ENCODE measurements around the gene TTF2.
"Not testable (repeated sequence)": the region's sequence is repeated elsewhere in the genome, so short reads cannot be mapped to it uniquely, and the experiment has no call there.

Gene TTF2

DNA sequence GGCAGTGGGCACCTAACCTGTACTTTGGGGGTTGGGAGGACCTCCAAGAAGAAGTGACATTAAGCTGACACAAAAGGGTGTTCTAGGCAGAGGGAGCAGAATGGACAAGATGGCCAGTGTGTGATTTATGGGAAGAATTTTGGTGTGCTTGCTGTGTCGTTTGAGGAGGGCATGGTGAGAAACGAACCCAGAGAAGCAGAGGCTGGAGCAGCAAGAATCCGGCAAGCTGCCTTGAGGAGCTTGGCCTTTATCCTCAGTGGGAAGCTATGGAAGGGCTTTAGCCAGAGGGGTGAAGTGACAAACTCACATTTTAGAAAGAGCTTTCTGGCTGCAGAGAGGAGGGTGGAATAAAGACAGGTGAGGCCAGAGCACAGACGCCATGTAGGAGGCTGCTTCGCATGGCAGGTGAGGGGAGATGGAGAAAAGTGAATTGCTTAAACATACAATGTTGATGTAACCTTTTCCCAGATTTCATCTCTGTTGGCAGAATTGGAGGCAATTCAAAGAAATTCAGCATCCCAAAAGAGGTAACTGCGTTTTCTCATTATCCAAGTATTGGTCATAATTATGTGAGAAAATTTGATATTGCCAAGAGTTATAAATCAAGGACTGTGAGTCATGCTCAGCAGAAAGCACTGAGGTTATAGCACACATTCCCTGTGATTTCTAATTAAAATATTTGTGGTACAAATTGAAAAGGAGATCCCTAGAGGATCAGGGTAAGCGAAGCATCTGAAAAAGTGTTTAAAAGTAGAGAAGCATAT is 34.9 kb downstream of the TTF2 start:
- DNase-seq, result no peak

DNA sequence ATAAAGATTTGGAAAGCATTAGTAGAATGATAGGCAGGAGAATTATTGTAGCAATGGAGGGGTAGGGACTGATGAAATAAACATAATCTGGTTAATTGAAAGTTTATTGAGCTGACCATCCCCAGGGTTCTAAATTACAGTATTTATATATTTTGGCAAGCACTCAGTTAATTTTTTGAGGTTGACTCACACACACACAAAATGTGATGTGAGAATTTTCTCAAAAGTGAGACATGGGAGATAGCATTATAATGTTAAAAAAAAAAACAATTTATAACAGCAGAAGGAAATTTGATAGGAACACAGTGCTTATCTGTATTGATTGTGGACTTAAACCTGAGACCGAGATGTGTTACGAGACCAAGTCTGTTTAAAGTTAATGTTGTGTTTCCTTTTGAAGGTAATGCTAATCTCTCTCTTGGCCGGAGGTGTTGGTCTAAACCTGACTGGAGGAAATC is 36.9 kb downstream of the TTF2 start:
- no peak for DNase-seq

DNA sequence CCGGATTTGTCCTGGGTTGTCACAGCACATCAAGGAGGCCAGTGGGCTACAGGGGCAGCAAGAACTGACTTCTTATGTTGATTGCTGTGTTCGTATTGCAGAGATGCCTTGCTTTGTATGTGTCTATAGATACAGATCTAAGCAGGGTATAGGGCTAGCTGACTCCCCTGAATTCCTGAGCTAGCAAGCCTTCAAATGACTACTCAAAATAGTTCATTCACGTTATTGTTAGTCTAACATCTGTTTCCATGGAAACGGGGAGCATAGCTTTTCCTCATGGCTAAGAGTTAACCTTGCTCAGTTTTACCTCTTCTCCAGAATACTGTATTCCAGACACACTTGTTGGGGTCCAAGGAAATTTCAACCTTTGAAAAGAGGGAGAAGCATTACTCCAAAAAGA is 37.3 kb downstream of the TTF2 start:
- DNase-seq, result no peak

DNA sequence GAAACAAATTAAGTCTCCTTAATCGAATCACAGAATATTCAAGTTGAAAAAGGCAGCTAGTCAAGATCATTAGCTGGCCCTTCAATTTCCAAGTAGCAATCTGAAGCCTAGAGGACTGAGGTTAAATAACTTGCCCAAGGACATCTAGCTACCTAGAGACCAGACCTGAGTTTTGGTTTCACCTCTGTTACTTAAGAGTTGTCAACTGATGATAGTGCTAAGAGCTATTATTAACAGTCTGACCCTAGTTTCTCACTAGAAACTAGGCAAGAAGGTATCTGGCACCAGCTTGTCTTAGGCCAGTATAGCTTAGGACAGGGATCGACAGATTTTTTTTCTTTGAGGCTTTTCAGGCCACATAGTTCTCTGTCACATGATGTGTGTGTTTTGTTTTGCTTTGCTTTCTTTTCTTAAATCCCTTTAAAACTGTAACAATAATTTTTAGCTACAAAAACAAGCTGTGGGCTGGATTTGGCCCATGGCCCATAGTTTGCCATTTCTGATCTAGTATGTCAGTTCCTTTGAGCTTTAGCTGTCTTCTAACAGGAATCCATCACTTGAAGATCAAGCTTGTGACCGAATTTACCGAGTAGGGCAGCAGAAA is 38.3 kb downstream of the TTF2 start:
- DNase-seq, result no peak

DNA sequence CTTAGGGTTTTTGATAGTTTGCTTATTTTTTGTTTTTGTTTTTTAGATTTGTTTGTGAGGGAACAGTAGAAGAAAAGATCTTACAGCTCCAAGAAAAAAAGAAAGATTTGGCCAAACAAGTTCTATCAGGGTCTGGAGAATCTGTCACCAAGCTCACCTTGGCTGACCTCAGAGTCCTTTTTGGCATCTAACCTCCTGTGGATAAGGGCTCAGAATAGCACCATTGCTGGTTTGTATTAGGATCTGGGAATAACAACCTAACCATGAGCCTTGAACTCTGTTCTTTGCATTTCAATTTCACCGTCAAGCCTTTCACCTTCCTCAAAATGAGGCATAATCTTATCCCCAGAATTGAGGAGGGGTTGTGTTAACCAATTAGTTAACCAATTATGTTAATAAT is 41.2 kb downstream of the TTF2 start:
- DNase-seq, result no peak

DNA sequence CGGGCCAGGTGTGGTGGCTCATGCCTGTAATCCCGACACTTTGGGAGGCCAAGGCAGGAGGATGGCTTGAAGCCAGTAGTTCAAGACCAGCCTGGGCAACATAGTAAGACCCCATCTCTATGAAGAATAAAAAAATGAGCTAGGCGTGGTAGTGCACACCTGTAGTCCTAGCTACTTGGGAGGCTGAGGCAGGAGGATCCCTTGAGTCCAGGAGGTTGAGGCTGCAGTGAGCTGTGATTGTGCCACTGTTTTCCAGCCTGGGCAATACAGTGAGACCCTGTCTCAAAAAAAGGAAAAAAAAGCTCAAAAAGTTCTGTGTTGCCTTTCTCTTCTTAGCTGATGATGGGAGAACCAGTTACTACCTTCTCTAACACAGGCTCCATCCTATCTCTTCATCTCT is 41.7 kb downstream of the TTF2 start:
- not testable (repeated sequence) for DNase-seq

DNA sequence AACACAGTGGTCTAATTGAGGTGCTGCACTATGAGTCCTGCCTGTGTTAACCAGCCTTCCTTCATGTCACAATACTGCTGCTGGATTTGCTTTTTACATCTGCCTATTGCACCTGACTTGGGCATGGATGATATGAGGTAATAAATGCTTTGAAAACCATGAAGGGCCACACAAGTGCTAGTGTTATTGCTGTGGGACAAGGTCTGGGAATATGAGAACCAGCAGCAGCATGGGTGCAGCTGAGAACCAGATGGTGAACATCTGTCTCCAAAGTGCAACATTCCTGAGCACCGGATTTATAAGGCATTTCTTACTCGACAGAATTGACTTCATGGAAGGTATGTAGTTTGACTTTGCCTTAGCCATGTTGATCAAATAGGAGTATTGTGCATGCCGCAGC is 44.9 kb downstream of the TTF2 start:
- DNase-seq, result no peak

DNA sequence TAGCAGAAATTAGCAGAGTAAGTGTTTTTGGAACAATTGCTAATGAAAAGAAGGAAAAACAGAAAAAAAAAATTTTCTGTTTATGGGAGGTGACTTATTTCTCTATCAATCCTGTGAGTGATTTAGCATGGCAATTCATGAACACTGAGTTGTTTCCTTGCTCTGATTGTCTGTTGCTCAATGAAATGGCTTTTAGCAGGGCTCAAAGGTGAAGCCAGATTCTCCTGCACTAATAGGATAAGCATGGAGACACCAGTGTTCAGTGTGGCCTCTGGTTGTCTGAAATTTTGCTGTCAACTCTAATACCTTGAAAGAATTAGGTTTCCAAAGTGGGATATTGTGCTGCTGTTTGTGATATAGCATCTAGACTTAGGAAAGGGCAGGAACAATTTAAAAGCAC is 45.6 kb downstream of the TTF2 start:
- no peak for DNase-seq

DNA sequence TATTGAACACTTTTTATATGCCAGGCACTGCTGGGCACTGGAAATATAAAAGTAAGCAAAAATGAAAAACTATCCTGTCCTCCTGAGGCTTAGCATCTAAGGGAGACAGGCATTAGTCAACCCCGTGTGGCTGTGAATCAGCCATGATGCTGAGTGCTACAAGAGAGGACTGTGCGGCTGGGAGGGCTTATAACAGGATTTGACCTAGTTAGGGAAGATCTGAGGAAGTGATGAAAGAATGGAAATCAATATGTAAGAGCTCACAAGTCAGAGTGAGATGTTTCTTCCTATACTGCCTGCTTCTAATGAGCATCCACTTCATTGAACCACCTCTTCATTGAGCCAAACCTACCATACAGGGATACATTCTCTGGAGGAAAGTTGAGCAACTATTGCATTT is 46.4 kb downstream of the TTF2 start:
- no peak for DNase-seq

DNA sequence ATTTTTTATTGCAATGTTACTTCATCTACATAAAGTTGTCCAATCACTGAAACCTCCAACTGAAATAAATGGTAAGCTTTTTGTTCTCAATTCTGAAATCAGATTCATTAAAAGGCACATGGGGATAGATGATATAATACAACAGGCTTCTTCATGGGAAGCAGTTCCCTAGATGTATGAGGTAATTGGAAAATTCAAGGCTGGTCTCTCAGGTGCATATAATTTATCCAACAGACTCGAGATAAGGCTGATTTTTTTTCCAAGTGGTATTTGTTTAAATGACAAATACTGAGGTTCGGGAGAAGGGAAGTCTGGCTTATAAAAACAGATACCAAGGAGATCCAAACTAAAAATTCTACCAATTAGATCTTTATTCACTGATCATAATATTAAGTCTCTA is 47.2 kb downstream of the TTF2 start:
- DNase-seq, result no peak

DNA sequence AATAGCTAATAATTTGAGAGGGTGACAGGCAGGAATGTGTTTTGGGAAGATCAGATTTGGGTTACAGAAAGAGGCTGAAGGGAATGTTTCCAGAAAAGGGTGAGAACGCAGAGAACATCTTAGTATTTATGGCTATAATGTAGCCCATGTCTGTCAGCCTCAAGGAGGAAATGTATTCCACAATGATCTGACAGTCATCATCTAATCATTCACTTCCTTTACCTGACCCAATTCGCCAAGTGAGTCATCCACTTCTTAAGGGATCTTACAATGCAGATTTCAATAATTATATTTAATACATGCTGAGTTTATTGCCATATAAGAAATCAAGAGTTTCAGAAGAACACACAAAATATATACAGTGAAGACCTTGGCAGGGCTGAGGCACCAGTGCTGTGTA is 50.6 kb downstream of the TTF2 start:
- DNase-seq, result no peak

DNA sequence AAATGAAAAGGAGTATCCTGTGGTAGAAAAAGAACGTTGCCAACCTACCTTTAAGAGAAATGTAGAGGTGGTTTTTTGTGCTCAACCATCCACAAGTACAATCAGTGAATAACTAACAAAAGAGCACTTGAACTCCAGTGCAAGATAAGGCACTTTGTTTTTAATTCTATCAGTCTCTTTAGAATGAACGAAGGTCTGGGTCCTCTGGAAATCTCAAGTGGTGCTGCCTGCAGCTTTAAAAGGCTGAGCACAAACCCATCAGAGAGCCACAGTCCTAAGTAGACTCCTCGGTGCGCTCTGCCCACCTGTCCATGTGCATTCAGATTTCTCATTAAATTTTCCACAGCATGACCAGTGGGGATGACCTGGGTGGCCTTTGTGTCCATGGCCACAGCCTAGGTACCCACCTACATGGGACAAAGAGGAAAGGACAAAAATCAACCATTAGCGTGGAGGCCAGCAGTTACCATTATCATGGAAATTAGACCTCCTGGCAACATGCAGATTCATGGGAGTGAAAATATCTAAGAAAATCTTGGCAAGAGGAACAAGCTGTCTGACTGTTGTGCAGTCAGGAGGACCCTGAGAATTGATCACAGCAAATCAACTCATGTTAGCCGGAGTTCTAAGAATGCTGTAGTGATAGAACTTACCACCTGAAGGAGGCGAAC is 52.1 kb downstream of the TTF2 start:
- no peak for DNase-seq

DNA sequence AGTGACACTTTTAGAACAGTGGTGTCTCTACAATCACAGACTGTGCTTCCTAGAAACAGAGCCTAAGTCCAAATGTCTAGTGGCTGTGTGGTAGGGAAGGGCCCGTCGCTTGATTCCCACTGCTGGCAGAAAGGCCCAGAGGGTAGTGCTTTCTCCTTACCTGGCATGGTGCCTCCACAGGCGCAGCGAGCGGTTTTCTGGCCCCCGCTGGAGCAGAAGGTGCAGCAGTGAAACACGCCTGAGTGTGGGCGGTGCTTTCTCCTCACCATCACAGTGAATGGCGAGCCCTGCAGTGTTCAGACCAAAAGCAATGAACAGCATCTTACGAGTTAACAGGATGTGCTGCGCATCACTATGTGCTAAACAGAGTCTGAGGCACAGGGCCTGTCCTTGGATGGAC is 53.1 kb downstream of the TTF2 start:
- no peak for DNase-seq

DNA sequence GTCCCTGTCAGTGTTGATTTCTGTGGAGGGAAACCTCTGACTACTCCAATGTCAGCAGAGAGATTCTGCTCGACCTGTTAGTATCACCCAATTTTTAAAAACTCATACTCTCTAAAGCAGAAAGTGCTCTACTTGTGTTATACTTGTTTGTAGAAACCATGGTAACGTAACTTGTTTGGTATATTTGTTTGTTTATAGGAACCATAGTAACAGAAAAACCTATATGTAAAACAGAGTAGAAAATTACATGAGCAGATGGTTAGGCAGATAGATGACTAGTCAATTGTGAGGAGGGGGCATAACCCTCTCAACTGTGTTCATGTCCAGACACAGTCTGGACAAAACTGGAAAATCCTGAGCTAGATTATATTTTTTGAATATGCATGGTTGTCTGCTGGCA is 54.8 kb downstream of the TTF2 start:
- no peak for DNase-seq

DNA sequence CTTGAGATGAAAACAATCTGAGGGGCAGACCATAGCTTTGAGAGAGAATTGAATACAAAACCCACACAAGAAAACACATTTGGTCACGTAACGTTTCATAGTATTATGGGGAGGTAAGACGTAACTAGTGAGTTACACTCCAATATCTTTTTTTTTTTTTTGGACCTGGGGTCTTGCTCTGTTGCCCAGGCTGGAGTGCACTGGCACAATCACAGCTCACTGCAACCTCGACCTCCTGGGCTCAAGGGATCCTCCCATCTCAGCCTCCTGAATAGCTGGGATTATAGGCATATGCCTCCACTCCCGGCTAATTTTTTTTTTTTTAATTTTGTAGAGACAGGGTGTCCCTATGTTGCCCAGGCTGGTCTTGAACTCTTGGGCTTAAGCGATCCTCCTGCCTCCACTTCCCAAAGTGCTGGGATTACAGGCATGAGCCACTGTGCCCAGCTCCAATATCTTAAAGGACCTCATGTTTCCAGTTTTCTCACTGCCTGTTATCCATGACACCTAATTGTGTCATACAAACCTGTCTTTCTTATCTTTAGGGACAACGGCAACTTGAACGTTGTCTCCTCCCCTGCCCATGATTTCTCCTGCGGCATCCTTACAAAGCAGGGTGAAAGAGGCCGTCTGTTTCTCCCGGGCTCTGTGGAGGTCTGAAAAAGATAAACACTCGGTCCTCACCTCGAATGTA is 56.1 kb downstream of the TTF2 start:
- no peak for DNase-seq

DNA sequence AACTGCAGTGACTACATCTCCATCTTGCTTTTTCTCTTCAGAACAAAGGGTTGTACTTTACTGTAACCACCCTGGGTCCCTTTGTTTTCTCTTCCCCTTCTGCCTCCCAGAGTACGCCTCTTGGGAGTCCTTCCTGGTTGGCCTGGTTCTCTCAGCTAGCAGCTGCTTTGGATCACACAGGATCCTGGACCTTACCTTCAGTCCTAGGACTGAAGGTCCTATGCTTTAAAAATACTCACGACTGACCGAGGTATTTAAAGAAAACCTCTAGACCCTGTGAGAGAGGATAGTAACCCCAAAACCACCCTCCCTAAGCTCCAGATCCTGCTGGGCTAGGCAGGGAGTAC is 56.6 kb downstream of the TTF2 start:
- DNase-seq, result no peak

DNA sequence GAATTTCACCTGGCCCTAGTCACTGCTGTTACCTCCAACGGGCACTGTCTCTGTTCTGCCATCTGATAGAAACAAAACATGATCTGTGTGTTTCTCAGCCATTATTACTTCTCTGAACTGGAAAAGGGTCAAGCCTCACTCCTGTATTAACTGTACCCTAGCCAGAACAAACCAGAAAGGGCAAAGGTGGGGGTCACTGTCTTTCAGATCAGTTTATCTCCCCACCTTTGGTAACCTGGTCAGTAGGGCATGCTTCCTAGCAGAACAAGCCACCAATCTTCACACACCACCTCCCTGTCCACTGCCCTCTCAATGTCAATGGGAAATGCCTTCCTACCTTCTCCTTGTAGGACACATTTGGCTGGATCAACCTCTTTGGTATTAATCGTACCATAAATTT is 57.6 kb downstream of the TTF2 start:
- DNase-seq, result no peak

DNA sequence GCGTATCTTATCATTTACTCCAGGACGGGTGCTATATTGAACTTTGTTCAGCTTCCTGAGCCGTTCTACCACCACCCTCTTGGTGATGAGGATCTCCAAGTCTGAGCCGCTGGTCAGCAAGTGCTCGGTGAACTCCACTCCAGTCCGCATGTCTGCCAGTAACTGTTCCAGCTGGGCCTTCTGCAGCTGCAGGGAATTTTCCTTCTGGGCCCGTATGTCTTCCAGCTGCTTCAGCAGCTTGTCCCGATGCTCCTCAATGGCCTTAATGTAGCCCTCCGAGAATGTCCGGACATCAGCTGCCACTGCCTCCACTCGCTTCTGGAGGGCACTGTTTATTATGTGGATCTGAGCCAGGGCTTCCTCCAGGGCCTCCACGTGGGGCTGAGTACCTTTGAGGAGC is 58.0 kb downstream of the TTF2 start:
- no peak for DNase-seq

DNA sequence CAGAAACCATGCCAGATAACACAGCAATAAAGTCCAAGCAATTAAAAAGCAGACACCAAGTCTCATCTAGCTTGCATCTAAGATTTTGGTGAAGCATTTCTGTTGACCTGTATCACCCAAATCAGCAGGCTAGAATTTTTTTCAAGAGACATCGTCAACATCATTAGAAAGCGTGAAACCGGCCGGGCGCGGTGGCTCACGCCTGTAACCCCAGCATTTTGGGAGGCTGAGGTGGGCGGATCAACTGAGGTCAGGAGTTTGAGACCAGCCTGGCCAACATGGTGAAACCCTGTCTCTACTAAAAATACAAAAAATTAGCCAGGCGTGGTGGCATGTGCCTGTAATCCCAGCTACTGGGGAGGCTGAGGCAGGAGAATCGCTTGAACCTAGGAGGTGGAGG is 59.0 kb downstream of the TTF2 start:
- DNase-seq, result not testable (repeated sequence)

DNA sequence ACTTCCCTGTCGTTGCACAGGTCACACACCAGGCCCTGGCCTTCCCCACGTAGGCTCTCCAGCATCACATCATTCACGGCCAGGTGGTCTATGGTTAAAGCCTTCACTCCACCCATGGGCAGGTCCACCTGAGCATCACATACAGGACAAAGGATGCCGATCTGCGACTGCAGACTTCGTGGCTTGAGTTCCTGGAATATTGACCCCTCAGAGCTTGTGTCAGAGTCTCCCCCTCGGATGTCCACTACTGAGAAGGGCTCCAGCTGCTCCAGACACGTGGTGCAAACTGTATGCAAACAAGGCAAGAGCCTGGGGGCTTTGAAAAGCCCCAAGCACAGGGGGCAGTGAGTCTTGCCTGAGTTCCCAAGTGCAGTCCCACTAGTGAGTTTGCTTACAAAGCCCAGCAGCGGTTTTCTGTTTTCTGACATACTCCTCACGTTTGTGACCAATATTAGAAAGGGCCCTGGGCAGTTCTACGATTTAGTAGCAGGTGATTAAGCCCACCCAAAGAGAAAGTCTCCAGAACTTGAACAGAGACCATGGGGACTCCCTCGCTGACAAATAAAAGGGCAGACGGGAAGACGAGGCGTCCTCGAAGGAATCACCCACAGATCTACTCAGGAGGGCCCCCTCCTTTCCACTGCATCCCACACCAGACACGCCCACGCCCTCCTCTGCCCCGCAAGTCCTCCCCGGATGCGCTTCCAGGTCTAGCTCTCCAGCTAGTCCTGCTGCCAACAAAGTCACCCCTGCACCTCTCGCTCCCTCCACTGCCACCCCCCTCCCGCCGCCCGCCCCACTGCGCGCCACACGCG is 60.9 kb downstream of the TTF2 start:
- DNase-seq, result no peak

DNA sequence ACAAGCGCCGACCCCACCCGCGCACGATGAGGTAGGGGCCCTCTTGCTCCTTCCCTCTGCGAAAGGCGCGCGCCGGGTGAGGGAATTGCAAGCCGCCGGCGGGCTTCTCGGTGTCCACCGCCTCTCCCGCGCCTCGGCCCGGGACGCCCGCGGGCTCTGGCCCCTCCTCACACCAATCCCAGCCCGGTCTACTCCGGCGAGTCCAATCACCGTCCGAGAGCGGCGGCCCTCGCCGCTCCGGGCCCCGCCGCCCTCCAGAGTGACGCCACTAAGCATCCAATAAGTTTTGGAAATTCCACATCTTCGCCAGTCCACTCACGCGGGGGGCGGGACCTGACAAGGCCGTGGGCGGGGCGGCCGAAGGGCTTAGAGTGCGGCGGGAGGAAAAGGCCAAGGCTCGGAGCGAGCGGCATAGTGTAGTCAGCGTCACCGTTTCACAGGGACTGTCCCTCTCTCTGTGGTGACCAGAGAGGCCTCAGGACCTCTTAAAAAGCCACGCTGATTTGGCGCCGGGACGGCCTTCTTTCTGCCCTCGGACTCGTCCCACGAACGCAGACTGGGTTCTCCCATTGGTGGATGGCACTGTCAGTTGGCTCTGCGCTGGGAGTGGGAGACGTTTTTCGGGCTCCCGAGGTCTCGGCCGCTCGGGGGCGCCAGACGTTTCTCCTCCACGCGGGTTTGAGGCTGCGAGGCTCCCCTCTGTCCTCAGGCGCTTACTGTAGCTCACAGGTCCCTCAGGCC is 61.6 kb downstream of the TTF2 start, which contains the start of gene TRIM45:
TRIM45 (minus strand) TSS at position 161 of the 741 bp plus-strand sequence. CDS start 548 bp downstream, outside the sequence.
- DNase-seq, result peak; percentile 85
